CD8-positive, alpha-beta memory T cell (primary cell): ENCODE results near the gene EHMT1. TPM values are rescaled to one million over a fixed set of nuclear protein-coding genes. Genes with fewer than 3 reads are reported as not detected.

Experiments
- CTCF ChIA-PET: fragments of 350-600 bp; sonication (Branson Sonifier 250); formaldehyde crosslinking; loops from one replicate; lab custom pipeline; 2021; ENCODE audit warnings: antibody characterized with exemption; lab: Charles Lee
- POLR2A ChIA-PET: fragments of 350-600 bp; sonication (Branson Sonifier 250); formaldehyde crosslinking; loops from one replicate; lab custom pipeline; 2021; ENCODE audit warnings: antibody characterized with exemption; lab: Charles Lee
- DNase-seq, 5 donors: peaks; one replicate each; pipeline versions ENCODE4 v3.0.0 to v3.0.0-alpha.2; 2020 to 2022; ENCODE audit warnings: mixed read lengths in 1 of 5
- H3K27ac ChIP-seq: one replicate; pipeline ENCODE4 v1.7.0; 2013; ENCODE audit warnings: low read depth, mild to moderate bottlenecking, low read length, moderate library complexity
- H3K27me3 ChIP-seq: 2 replicates; pipeline ENCODE4 v1.7.0; 2013; ENCODE audit warnings: low read length, mild to moderate bottlenecking; ENCODE audit not compliant: insufficient read depth, poor library complexity, severe bottlenecking
- H3K36me3 ChIP-seq: 2 replicates; pipeline ENCODE4 v1.7.0; 2013; ENCODE audit warnings: mild to moderate bottlenecking, low read length, moderate library complexity; ENCODE audit not compliant: insufficient read depth
- H3K4me1 ChIP-seq: 2 replicates; pipeline ENCODE4 v1.7.0; 2013; ENCODE audit warnings: mild to moderate bottlenecking, low read length, moderate library complexity; ENCODE audit not compliant: insufficient read depth
- H3K4me3 ChIP-seq: 2 replicates; pipeline ENCODE4 v1.7.0; 2013; ENCODE audit warnings: mild to moderate bottlenecking, low read length
- H3K9me3 ChIP-seq: 2 replicates; pipeline ENCODE4 v1.7.0; 2013; ENCODE audit warnings: mild to moderate bottlenecking, low read length
- H3K27ac Mint-ChIP-seq, 8 donors: one replicate each; pipeline ENCODE4 v1.8.0; 2020 to 2021; ENCODE audit warnings: mixed read lengths in 8 of 8, mild to moderate bottlenecking in 6 of 8, inconsistent platforms in 3 of 8, moderate library complexity in 3 of 8
- H3K27me3 Mint-ChIP-seq, 2 donors: one replicate each; pipeline ENCODE4 v1.8.0; 2020 to 2021; ENCODE audit warnings: mixed read lengths in 2 of 2, mild to moderate bottlenecking in 1 of 2, moderate library complexity in 1 of 2
- H3K36me3 Mint-ChIP-seq, 3 donors: one replicate each; pipeline ENCODE4 v1.8.0; 2020 to 2021; ENCODE audit warnings: mixed read lengths in 3 of 3, inconsistent platforms in 1 of 3, mild to moderate bottlenecking in 1 of 3
- H3K4me1 Mint-ChIP-seq, 3 donors: one replicate each; pipeline ENCODE4 v1.8.0; 2020 to 2021; ENCODE audit warnings: mixed read lengths in 3 of 3, inconsistent platforms in 1 of 3, mild to moderate bottlenecking in 1 of 3
- H3K4me3 Mint-ChIP-seq, 7 donors: one replicate each; pipeline ENCODE4 v1.8.0; 2020 to 2021; ENCODE audit warnings: mixed read lengths in 7 of 7, mild to moderate bottlenecking in 6 of 7, moderate library complexity in 4 of 7, inconsistent platforms in 2 of 7
- H3K9me3 Mint-ChIP-seq, 5 donors: one replicate each; pipeline ENCODE4 v1.8.0; 2020 to 2022; ENCODE audit warnings: mixed read lengths in 5 of 5, mild to moderate bottlenecking in 3 of 5, moderate library complexity in 2 of 5, inconsistent platforms in 1 of 5
- polyA plus RNA-seq: library from polyadenylated mRNA; unstranded; fragments of 300-500 nt; fragmentation: Illumina TruSeq; gene quantifications from one replicate; pipeline ENCODE4 v1.2.3, GENCODE V29; 2021
- total RNA-seq, 2 experiments: library from RNA; stranded (reverse); gene quantifications; one replicate each; pipeline ENCODE4 v1.2.3, GENCODE V29; 2021

Gene EHMT1
- total and polyA plus RNA-seq, 3 experiments from 2014 or later = 37.0 to 74.6 (median 68.9) TPM

- ChIA-PET CTCF (no interaction called here), POLR2A (no interaction called here)
- Mint-ChIP-seq H3K27me3 (peaks cover 0 to 2% of the 10 kb centered on the region in 2 donors), H3K27ac (peak overlapping the region in 2 of 8 donors; percentile 54 to 55), H3K4me1 (peaks cover 0 to 7% (median 0%) of the 10 kb centered on the region in 3 donors), H3K4me3 (no peak overlapping the region), H3K36me3 (peaks cover 12 to 30% (median 16%) of the 10 kb centered on the region in 3 donors), H3K9me3 (no peaks in the 10 kb centered on the region)
- Histone ChIP-seq H3K27me3 (no peaks in the 10 kb centered on the region), H3K4me1 (no peaks in the 10 kb centered on the region), H3K27ac (no peak overlapping the region), H3K36me3 (peaks cover 56% of the 10 kb centered on the region), H3K9me3 (no peaks in the 10 kb centered on the region), H3K4me3 (no peak overlapping the region)
- DNase-seq = no peak
Measured at GRCh38 chr9:137781906-137782585, 163.2 kb downstream of the EHMT1 start.

- peaks cover 0 to 9% (median 3%) of the 10 kb centered on the region in 3 donors for H3K4me1 Mint-ChIP-seq
- H3K4me3 ChIP-seq = no peak overlapping the region
- no peaks in the 10 kb centered on the region for H3K27me3 ChIP-seq
- H3K4me1 ChIP-seq = no peaks in the 10 kb centered on the region
- peak overlapping the region in 3 of 8 donors; percentile 11 to 47 (median 37) for H3K27ac Mint-ChIP-seq
- ChIA-PET POLR2A (no interaction called here), CTCF (no interaction called here)
- no peak overlapping the region for H3K4me3 Mint-ChIP-seq
- H3K36me3 ChIP-seq = peaks cover 45% of the 10 kb centered on the region
- H3K9me3 ChIP-seq = no peaks in the 10 kb centered on the region
- no peaks in the 10 kb centered on the region for H3K9me3 Mint-ChIP-seq
- no peak overlapping the region for H3K27ac ChIP-seq
- DNase-seq = no peak
- peaks cover 10 to 24% (median 23%) of the 10 kb centered on the region in 3 donors for H3K36me3 Mint-ChIP-seq
- H3K27me3 Mint-ChIP-seq = peaks cover 0 to 1% of the 10 kb centered on the region in 2 donors
Measured at GRCh38 chr9:137783521-137783920, 164.7 kb downstream of the EHMT1 start.

- Histone ChIP-seq H3K9me3 (no peaks in the 10 kb centered on the region), H3K27me3 (no peaks in the 10 kb centered on the region), H3K27ac (no peak overlapping the region), H3K4me3 (no peak overlapping the region), H3K36me3 (peaks cover 40% of the 10 kb centered on the region), H3K4me1 (no peaks in the 10 kb centered on the region)
- Mint-ChIP-seq H3K4me3 (no peak overlapping the region), H3K27me3 (peaks cover 0 to 1% of the 10 kb centered on the region in 2 donors), H3K4me1 (peaks cover 0 to 9% (median 3%) of the 10 kb centered on the region in 3 donors), H3K36me3 (peaks cover 7 to 25% (median 21%) of the 10 kb centered on the region in 3 donors), H3K27ac (no peak overlapping the region), H3K9me3 (no peaks in the 10 kb centered on the region)
- ChIA-PET CTCF (no interaction called here), POLR2A (no interaction called here)
- DNase-seq = no peak
Measured at GRCh38 chr9:137784046-137784445, 165.2 kb downstream of the EHMT1 start.

GRCh38 chr9:137784641-137785513 lies 166.1 kb downstream of the EHMT1 start:
- Mint-ChIP-seq H3K27ac (peak overlapping the region in 2 of 8 donors; percentile 38 to 46), H3K9me3 (no peaks in the 10 kb centered on the region), H3K27me3 (peaks cover 0 to 1% of the 10 kb centered on the region in 2 donors), H3K4me1 (peaks cover 0 to 9% (median 3%) of the 10 kb centered on the region in 3 donors), H3K36me3 (peaks cover 7 to 31% (median 21%) of the 10 kb centered on the region in 3 donors), H3K4me3 (peak overlapping the region in 1 of 7 donors; percentile 44)
- DNase-seq = no peak
- ChIA-PET CTCF (no interaction called here), POLR2A (no interaction called here)
- H3K36me3 ChIP-seq = peaks cover 37% of the 10 kb centered on the region
- no peaks in the 10 kb centered on the region for H3K9me3 ChIP-seq
- H3K4me1 ChIP-seq = no peaks in the 10 kb centered on the region
- H3K27me3 ChIP-seq = no peaks in the 10 kb centered on the region
- H3K4me3 ChIP-seq = no peak overlapping the region
- H3K27ac ChIP-seq = no peak overlapping the region

GRCh38 chr9:137785704-137786161 lies 166.9 kb downstream of the EHMT1 start:
- H3K4me1 Mint-ChIP-seq = peaks cover 0 to 9% (median 3%) of the 10 kb centered on the region in 3 donors

GRCh38 chr9:137786511-137786920 lies 167.7 kb downstream of the EHMT1 start:
- Histone ChIP-seq H3K9me3 (no peaks in the 10 kb centered on the region), H3K4me1 (no peaks in the 10 kb centered on the region), H3K36me3 (peaks cover 42% of the 10 kb centered on the region), H3K27me3 (no peaks in the 10 kb centered on the region), H3K4me3 (no peak overlapping the region), H3K27ac (no peak overlapping the region)
- Mint-ChIP-seq H3K27ac (peak overlapping the region in 1 of 8 donors; percentile 68), H3K9me3 (no peaks in the 10 kb centered on the region), H3K4me3 (no peak overlapping the region), H3K36me3 (peaks cover 7 to 45% (median 25%) of the 10 kb centered on the region in 3 donors), H3K4me1 (peaks cover 0 to 9% (median 3%) of the 10 kb centered on the region in 3 donors), H3K27me3 (peaks cover 0 to 1% of the 10 kb centered on the region in 2 donors)
- ChIA-PET POLR2A (no interaction called here), CTCF (no interaction called here)
- DNase-seq = no peak

More at GRCh38 chr9:137785704-137786161, 166.9 kb downstream of the EHMT1 start:
- POLR2A ChIA-PET = no interaction called here
- H3K27ac ChIP-seq = no peak overlapping the region
- H3K4me3 ChIP-seq = no peak overlapping the region
- H3K27me3 Mint-ChIP-seq = peaks cover 0 to 1% of the 10 kb centered on the region in 2 donors
- no peaks in the 10 kb centered on the region for H3K9me3 Mint-ChIP-seq
- H3K9me3 ChIP-seq = no peaks in the 10 kb centered on the region
- CTCF ChIA-PET = no interaction called here
- DNase-seq = no peak
- no peak overlapping the region for H3K4me3 Mint-ChIP-seq
- peaks cover 7 to 38% (median 21%) of the 10 kb centered on the region in 3 donors for H3K36me3 Mint-ChIP-seq
- peak overlapping the region in 2 of 8 donors; percentile 23 to 27 for H3K27ac Mint-ChIP-seq
- peaks cover 38% of the 10 kb centered on the region for H3K36me3 ChIP-seq
- H3K4me1 ChIP-seq = no peaks in the 10 kb centered on the region
- H3K27me3 ChIP-seq = no peaks in the 10 kb centered on the region

- peaks cover 42% of the 10 kb centered on the region for H3K36me3 ChIP-seq
- H3K27me3 ChIP-seq = no peaks in the 10 kb centered on the region
- no peak overlapping the region for H3K27ac Mint-ChIP-seq
Measured at GRCh38 chr9:137787381-137787780, 168.6 kb downstream of the EHMT1 start.

More at GRCh38 chr9:137787381-137787780, 168.6 kb downstream of the EHMT1 start:
- no peak for DNase-seq
- Histone ChIP-seq H3K27ac (no peak overlapping the region), H3K4me3 (no peak overlapping the region), H3K4me1 (no peaks in the 10 kb centered on the region), H3K9me3 (no peaks in the 10 kb centered on the region)
- H3K36me3 Mint-ChIP-seq = peaks cover 7 to 53% (median 24%) of the 10 kb centered on the region in 3 donors
- ChIA-PET POLR2A (no interaction called here), CTCF (no interaction called here)
- H3K4me3 Mint-ChIP-seq = peak overlapping the region in 1 of 7 donors; percentile 83
- H3K27me3 Mint-ChIP-seq = peaks cover 0 to 1% of the 10 kb centered on the region in 2 donors
- H3K4me1 Mint-ChIP-seq = peaks cover 0 to 9% (median 3%) of the 10 kb centered on the region in 3 donors
- no peaks in the 10 kb centered on the region for H3K9me3 Mint-ChIP-seq
